OCI-LY3 (cell line): ENCODE data around the gene DOCK4.

ENCODE experiments used
- H2AFZ ChIP-seq: fragments of 200-600, 300-600 bp; shearing (Covaris generic); 2 replicates; pipeline ENCODE4 v1.6.0; 2014; ENCODE audit warnings: antibody characterized with exemption, low read depth, low read length
- H3K27ac ChIP-seq: fragments of 200-600, 300-600 bp; sonication (generic); 2 replicates; pipeline ENCODE4 v1.5.1; 2014; ENCODE audit warnings: mild to moderate bottlenecking, low read length, moderate library complexity, mixed read lengths
- H3K27me3 ChIP-seq: fragments of 200-600, 300-600 bp; sonication (generic); 2 replicates; pipeline ENCODE4 v1.6.1; 2014; ENCODE audit warnings: low read depth, low read length, mixed read lengths
- H3K36me3 ChIP-seq: fragments of 200-600, 300-600 bp; sonication (generic); replicated peaks from 2 replicates; pipeline ENCODE3; 2014; ENCODE audit warnings: low read depth, low read length, mixed read lengths
- H3K4me1 ChIP-seq: fragments of 300-600, 200-600 bp; sonication (generic); 2 replicates; pipeline ENCODE4 v1.6.1; 2014; ENCODE audit warnings: low read length, mixed read lengths
- H3K4me2 ChIP-seq: fragments of 200-600, 300-600 bp; sonication (generic); 2 replicates; pipeline ENCODE4 v1.6.1; 2014; ENCODE audit warnings: low read length, mixed read lengths
- H3K4me3 ChIP-seq: fragments of 300-600, 200-600 bp; sonication (generic); 2 replicates; pipeline ENCODE4 v1.5.1; 2014; ENCODE audit warnings: antibody characterized with exemption, mild to moderate bottlenecking, low read length, moderate library complexity
- H3K79me2 ChIP-seq: fragments of 300-600, 200-600 bp; shearing (Covaris generic); 2 replicates; pipeline ENCODE4 v1.6.1; 2014; ENCODE audit warnings: mild to moderate bottlenecking, low read length, mixed read lengths
- H3K9ac ChIP-seq: fragments of 300-600, 200-600 bp; shearing (Covaris generic); 2 replicates; pipeline ENCODE4 v1.6.0; 2014; ENCODE audit warnings: mild to moderate bottlenecking, low read length, moderate library complexity
- H3K9me3 ChIP-seq: fragments of 200-600, 300-600 bp; shearing (Covaris generic); 2 replicates; pipeline ENCODE4 v1.6.1; 2014; ENCODE audit warnings: low read length, mixed read lengths; ENCODE audit not compliant: insufficient read depth
- H4K20me1 ChIP-seq: fragments of 200-600, 300-600 bp; sonication (generic); 2 replicates; pipeline ENCODE4 v1.6.1; 2016; ENCODE audit warnings: low read length, mixed read lengths; ENCODE audit not compliant: insufficient read depth
- CTCF ChIP-seq: fragments of 200-600, 300-600 bp; sonication (generic); IDR thresholded peaks from 2 replicates; pipeline ENCODE4 v1.5.1; 2014; ENCODE audit warnings: antibody characterized with exemption, low read length, low read depth
- EZH2phosphoT487 ChIP-seq: fragments of 200-600 bp; shearing (Covaris generic); IDR thresholded peaks from 2 replicates; pipeline ENCODE4 v1.6.1; 2018; ENCODE audit warnings: antibody characterized with exemption, mixed run types, low read depth

Gene DOCK4

GRCh38 chr7:111821046-111821445 lies 385.2 kb downstream of the DOCK4 start:
- no peaks in the 10 kb centered on the region for H3K79me2 ChIP-seq
- H3K4me1 ChIP-seq, result no peaks in the 10 kb centered on the region
- no peaks in the 10 kb centered on the region for H3K9me3 ChIP-seq
- H3K27ac ChIP-seq, result no peak overlapping the region
- no peaks in the 10 kb centered on the region for H4K20me1 ChIP-seq
- H3K4me2 ChIP-seq, result no peak overlapping the region
- TF ChIP-seq CTCF (no peak), EZH2phosphoT487 (no peak)
- H3K4me3 ChIP-seq, result no peak overlapping the region
- H2AFZ ChIP-seq, result no peak overlapping the region
- no peak overlapping the region for H3K9ac ChIP-seq
- H3K36me3 ChIP-seq, result no peaks in the 10 kb centered on the region
- H3K27me3 ChIP-seq, result no peaks in the 10 kb centered on the region

GRCh38 chr7:111820621-111821020 lies 385.6 kb downstream of the DOCK4 start:
- no peaks in the 10 kb centered on the region for H3K4me1 ChIP-seq

GRCh38 chr7:111820121-111820520 lies 386.1 kb downstream of the DOCK4 start:
- H3K36me3 ChIP-seq, result no peaks in the 10 kb centered on the region
- H3K79me2 ChIP-seq, result no peaks in the 10 kb centered on the region
- no peak overlapping the region for H3K4me2 ChIP-seq
- no peak overlapping the region for H2AFZ ChIP-seq
- H4K20me1 ChIP-seq, result no peaks in the 10 kb centered on the region
- TF ChIP-seq CTCF (no peak), EZH2phosphoT487 (no peak)
- no peaks in the 10 kb centered on the region for H3K9me3 ChIP-seq
- H3K4me3 ChIP-seq, result no peak overlapping the region
- H3K9ac ChIP-seq, result no peak overlapping the region
- no peaks in the 10 kb centered on the region for H3K27me3 ChIP-seq
- H3K4me1 ChIP-seq, result no peaks in the 10 kb centered on the region
- no peak overlapping the region for H3K27ac ChIP-seq

More at GRCh38 chr7:111820621-111821020, 385.6 kb downstream of the DOCK4 start:
- TF ChIP-seq EZH2phosphoT487 (no peak), CTCF (no peak)
- Histone ChIP-seq H2AFZ (no peak overlapping the region), H3K4me2 (no peak overlapping the region), H3K36me3 (no peaks in the 10 kb centered on the region), H3K9me3 (no peaks in the 10 kb centered on the region), H3K27ac (no peak overlapping the region), H3K4me3 (no peak overlapping the region), H3K79me2 (no peaks in the 10 kb centered on the region), H4K20me1 (no peaks in the 10 kb centered on the region), H3K9ac (no peak overlapping the region), H3K27me3 (no peaks in the 10 kb centered on the region)

GRCh38 chr7:111815354-111815753 lies 390.8 kb downstream of the DOCK4 start:
- no peak overlapping the region for H3K4me3 ChIP-seq
- H3K9ac ChIP-seq, result no peak overlapping the region
- TF ChIP-seq EZH2phosphoT487, result no peak
- TF ChIP-seq CTCF, result no peak
- no peaks in the 10 kb centered on the region for H3K9me3 ChIP-seq
- no peak overlapping the region for H3K27ac ChIP-seq
- no peak overlapping the region for H3K4me2 ChIP-seq
- H4K20me1 ChIP-seq, result no peaks in the 10 kb centered on the region
- H3K4me1 ChIP-seq, result no peaks in the 10 kb centered on the region
- H3K27me3 ChIP-seq, result no peaks in the 10 kb centered on the region
- H3K79me2 ChIP-seq, result no peaks in the 10 kb centered on the region
- no peak overlapping the region for H2AFZ ChIP-seq
- no peaks in the 10 kb centered on the region for H3K36me3 ChIP-seq
